ENCODE measurements around the gene TIRAP.
"Not testable (repeated sequence)": the region's sequence is repeated elsewhere in the genome, so short reads cannot be mapped to it uniquely, and the experiment has no call there.

The TIRAP gene

GRCh38 chr11:126282736-126283591 is at the start of gene TIRAP:
Gene TIRAP (plus strand): TSS chr11:126283093. CDS start chr11:126290895, 7,802 bp downstream.
- DNase-seq (ENCODE audit: low spot score): peak; percentile 85

DNA sequence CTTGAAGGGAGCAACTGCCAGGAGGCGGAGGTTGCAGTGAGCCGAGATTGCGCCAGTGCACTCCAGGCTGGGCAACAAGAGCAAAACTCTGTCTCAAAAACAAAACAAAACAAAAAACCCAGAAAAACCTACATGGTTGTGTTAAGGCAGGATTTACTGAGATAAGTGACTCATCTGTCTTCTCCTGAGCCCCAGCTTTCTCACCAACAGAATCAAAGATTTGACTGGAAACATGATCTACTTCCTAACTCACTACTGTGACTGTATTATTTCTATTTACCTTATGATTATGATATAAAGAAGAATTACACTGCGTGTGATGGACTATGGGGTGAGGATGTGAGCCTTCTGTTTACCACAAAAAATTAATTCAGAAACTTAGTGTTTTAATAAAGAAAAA is 49.5 kb upstream of the TIRAP start:
- no peak for DNase-seq (ENCODE audit: low spot score)

DNA sequence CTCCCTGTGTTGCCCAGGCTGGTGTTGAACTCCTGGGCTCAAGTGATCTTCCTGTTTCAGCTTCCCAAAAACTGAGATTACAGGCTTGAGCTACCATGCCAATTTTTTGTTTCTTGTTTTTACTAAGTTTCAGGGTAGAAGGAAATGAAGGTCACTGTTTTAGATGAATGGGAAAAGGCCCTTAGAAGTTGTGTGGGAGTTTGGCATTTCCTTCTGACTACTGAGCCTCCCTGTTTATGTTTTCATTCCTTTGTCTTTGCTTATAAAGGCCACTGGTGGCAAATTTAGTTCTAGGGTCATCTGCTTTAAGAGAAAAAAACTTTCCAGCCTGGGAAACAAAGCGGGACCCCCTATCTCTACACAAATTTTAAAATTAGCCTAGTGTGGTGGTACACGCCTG is 36.3 kb upstream of the TIRAP start:
- DNase-seq (ENCODE audit: low spot score): peak; percentile 40

DNA sequence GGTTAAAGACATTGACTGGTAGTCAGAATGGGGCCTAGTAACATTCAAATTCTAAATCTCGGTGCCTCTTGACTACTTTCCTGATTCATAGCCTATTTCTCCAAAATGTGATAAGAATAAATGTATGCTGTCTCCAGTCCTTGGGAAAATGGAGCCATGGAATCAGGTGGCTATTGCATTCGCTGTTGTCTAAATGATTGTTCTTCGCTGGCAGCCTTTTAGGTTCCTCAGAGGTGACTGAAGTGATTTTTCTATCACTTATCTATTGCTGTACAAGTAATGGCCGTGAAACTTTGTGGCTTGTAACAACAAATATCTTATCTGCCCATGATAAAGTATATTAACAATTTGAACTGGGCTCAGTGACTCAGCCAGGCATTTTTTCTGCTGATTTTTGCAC is 29.6 kb upstream of the TIRAP start:
- DNase-seq (ENCODE audit: low spot score): no peak

- no peak for DNase-seq (ENCODE audit: low spot score)
Measured at GRCh38 chr11:126254819-126255218, 28.1 kb upstream of the TIRAP start.

- not testable (repeated sequence) for DNase-seq (ENCODE audit: low spot score)
Measured at GRCh38 chr11:126255507-126255906, 27.4 kb upstream of the TIRAP start.

DNA sequence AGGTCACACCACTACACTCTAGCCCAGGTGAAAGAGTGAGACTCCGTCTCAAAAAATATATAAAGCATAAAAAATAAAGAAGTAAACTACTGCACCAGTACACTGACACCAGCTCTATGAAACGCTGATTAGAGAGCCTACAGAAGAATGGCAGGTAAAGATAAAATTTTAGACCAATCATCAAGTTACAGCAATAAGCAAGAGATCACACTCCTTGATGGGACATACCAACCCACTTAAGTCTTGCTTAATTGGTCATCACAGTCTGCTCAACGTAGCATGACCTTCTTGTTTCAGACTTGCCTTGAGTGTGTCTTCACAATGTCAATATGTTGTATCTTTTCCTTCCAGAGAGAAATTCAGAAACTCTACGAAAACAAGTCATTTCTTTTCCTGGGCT is 26.7 kb upstream of the TIRAP start:
- no peak for DNase-seq (ENCODE audit: low spot score)

DNA sequence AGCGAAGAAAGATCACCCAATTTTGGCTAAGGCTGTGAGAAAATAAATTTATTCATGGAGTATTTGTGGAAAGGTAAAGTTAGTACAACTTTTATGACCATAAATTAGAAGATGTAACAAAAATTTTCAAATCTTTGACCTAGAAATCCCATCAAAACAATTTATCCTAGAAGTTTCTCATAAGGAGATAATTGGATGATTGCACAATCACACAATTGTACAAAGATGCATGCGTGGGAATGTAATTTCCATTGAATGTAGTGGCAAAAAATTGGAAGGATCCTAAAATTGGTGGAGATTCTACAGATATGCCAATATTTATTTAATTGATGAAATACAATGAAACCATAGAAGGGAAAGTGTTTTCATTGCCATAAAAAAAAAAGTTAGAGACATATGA is 25.7 kb upstream of the TIRAP start:
- no peak for DNase-seq (ENCODE audit: low spot score)

DNA sequence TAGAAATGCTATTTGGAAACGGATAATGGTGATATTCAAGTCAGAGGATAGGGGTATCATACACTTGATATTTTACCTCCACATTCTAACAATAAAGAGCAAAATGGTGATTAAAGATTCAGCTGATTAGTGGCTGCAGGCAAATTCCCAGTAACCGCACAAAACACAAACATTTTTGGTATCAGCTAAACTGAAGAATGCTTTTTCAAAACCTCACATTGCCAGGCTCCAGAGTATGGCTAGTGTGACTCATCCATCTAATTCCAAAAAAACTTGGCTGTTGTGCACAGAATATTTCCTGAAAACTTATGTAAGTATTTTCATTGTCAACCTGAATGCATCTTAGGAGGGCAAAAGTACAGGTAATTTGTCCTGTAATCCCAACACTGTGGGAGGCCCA is 25.1 kb upstream of the TIRAP start:
- peak; percentile 70 for DNase-seq (ENCODE audit: low spot score)

GRCh38 chr11:126262216-126262615 is 20.7 kb upstream of the TIRAP start:
- no peak for DNase-seq (ENCODE audit: low spot score)

- DNase-seq (ENCODE audit: low spot score): no peak
Measured at GRCh38 chr11:126263489-126263888, 19.4 kb upstream of the TIRAP start.

- peak; percentile 16 for DNase-seq (ENCODE audit: low spot score)
Measured at GRCh38 chr11:126265811-126266210, 17.1 kb upstream of the TIRAP start.

- no peak for DNase-seq (ENCODE audit: low spot score)
Measured at GRCh38 chr11:126267650-126268049, 15.2 kb upstream of the TIRAP start.

DNA sequence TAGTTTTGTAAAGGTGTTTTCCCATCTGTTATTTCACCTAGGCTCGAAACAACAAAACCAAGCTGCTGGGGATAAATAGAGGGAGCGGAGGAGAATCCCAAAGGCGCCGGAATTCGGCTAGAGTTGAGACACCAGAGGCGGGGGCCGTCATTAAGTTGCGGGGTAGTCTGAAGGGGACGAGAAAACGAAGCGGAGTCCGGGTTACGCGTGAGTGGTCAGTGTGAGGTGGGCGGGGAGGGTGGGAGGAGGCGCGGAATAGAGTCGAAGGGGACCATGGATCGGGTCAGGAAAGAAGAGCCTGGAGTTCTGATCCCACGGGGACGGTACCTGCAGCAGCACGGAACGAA is 14.6 kb upstream of the TIRAP start:
- peak; percentile 65 for DNase-seq (ENCODE audit: low spot score)

GRCh38 chr11:126268708-126269579 is 13.9 kb upstream of the TIRAP start, which contains the start of the genes FOXRED1 and SRPRA:
Gene FOXRED1 (plus strand): TSS chr11:126269154. CDS start chr11:126269207, 53 bp downstream.
Gene SRPRA (minus strand): TSS chr11:126268895. CDS start chr11:126268804, 91 bp downstream.
- DNase-seq (ENCODE audit: low spot score): peak; percentile 100

DNA sequence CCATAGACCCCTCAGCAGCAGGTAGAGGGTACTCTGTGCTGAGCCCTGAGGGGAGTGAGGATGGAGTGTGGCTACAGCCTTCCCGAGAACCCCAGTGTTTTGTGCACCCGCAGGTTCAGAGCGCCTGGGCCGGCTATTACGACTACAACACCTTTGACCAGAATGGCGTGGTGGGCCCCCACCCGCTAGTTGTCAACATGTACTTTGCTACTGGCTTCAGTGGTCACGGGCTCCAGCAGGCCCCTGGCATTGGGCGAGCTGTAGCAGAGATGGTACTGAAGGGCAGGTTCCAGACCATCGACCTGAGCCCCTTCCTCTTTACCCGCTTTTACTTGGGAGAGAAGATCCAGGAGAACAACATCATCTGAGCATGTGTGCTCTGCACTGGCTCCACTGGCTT is 5.6 kb upstream of the TIRAP start:
- no peak for DNase-seq (ENCODE audit: low spot score)

DNA sequence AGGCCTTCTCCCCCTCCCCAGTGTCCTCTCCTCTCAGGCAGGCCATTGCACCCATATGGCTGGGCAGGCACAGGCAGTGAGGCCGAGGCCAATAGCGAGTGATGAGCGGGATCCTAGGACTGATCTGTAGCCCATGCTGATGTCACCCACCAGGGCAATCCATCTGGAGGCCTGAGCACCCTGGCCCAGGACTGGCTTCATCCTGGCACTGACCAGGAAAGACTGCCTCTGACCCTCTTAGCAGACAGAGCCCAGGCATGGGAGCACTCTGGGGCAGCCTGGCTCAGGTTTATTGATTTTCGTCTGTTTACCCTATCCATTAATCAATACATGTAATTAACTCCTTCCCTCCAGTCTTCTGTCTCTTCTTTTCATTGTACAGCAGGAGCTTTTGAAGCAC is 5.1 kb upstream of the TIRAP start:
- DNase-seq (ENCODE audit: low spot score): no peak

GRCh38 chr11:126279191-126279590 is 3.7 kb upstream of the TIRAP start:
- DNase-seq (ENCODE audit: low spot score): no peak

GRCh38 chr11:126280595-126280994 is 2.3 kb upstream of the TIRAP start:
- no peak for DNase-seq (ENCODE audit: low spot score)

DNA sequence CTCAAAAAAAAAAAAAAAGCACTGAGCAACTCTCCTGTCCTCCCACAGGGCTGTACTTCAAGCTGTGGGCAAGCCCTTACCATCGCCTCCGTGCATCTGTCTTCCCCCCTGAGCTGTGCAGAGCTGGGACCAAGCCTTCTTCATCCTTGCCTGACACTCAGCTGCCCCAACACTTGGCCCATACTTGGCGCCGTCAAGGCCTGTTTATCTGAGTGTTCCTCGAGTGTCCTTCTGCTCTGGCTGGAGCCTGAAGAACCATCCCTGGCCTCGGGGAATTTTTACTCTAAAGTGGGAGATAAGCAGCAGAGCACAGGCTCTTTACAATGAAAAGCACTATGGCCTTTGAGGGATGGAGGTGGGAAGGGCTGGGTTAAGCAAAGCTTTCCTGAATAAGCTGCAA is 1.6 kb upstream of the TIRAP start:
- DNase-seq (ENCODE audit: low spot score): no peak

DNA sequence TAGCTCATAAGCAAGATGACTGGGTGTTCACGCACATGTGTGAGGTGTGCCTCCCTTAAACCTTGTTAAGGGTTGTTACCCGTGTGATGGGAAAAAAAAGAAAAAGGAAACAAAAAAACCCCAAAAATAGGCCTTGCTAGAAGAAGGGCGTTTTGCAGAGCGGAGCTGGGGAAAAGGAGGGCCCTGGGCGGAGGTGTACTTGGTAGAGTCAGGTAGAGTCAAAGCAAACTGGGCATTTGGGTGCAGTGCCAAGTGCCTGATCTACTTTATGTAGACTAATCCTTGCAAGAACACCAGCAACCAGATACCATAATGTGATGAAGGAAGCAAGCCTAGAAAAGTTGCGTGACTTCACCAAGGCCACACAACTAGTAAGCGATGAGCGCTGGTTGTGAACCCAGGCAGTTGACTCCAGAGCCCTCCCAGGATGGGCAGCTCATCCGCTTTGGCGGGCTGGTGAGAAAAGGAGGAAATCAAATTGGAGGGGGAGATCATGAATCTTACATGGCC is 1.2 kb upstream of the TIRAP start:
- DNase-seq (ENCODE audit: low spot score): no peak

DNA sequence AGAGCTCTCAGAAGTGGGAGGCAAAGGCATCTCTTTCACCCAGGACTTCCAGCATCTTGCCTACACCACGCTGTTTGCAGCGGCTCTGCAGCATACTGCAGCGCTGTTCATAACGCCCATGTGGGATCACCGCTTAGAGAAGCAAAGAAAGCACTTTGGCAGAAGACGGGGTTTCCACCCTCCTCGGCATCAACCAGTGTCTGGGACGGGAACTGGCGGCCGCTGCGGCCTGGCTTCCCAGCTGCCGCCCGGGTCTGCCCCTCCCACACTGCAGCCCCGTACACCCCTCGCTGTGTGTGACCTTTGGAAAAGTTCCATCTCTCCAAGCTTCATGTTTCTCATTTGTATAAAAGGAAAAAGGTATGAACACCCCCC is 545 bp upstream of the TIRAP start:
- DNase-seq (ENCODE audit: low spot score): peak; percentile 64

DNA sequence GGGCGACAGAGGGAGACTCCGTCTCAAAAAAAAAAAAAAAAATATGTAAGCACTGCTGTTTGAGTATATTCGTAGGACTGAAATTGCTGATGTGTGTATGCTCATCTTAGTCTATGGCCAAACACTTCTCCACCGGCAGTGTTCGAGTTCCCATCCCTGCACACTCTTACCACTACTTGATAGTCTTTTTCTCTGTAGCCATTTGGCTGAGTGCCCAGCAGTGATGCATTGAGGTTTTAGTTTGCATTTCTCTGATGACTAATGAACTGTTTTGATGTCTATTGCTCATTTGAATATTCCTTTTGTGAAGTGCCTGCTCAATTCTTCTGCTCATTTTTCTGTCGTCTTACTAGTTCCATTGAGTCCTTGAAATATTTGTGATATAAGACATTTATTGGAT is 1.9 kb downstream of the TIRAP start:
- DNase-seq (ENCODE audit: low spot score): peak; percentile 74

Measured in AG20443 (cell line).